BLaER1 (cell line): ENCODE results near the gene AAR2.

ENCODE experiments used
- H3K27ac ChIP-seq: shearing (Covaris generic); formaldehyde crosslinking; 2 replicates; pipeline ENCODE4 v1.8.1; 2022
- H3K27me3 ChIP-seq: shearing (Covaris generic); formaldehyde crosslinking; 2 replicates; pipeline ENCODE4 v1.8.1; 2022
- H3K36me3 ChIP-seq: shearing (Covaris generic); formaldehyde crosslinking; 2 replicates; pipeline ENCODE4 v1.8.1; 2022
- H3K4me1 ChIP-seq: shearing (Covaris generic); formaldehyde crosslinking; 2 replicates; pipeline ENCODE4 v1.8.1; 2022
- H3K4me2 ChIP-seq: shearing (Covaris generic); formaldehyde crosslinking; 2 replicates; pipeline ENCODE4 v1.8.1; 2022
- H3K4me3 ChIP-seq: shearing (Covaris generic); formaldehyde crosslinking; 2 replicates; pipeline ENCODE4 v1.8.1; 2022
- H3K9ac ChIP-seq: shearing (Covaris generic); formaldehyde crosslinking; 2 replicates; pipeline ENCODE4 v1.8.1; 2022
- H3K9me3 ChIP-seq: shearing (Covaris generic); formaldehyde crosslinking; 2 replicates; pipeline ENCODE4 v1.8.1; 2022
- H4K20me1 ChIP-seq: shearing (Covaris generic); formaldehyde crosslinking; 2 replicates; pipeline ENCODE4 v1.8.1; 2022
- Cebpa-rat ChIP-seq: shearing (Covaris generic); IDR thresholded peaks from 2 replicates; pipeline ENCODE4 v1.8.1; 2022

Gene AAR2

DNA sequence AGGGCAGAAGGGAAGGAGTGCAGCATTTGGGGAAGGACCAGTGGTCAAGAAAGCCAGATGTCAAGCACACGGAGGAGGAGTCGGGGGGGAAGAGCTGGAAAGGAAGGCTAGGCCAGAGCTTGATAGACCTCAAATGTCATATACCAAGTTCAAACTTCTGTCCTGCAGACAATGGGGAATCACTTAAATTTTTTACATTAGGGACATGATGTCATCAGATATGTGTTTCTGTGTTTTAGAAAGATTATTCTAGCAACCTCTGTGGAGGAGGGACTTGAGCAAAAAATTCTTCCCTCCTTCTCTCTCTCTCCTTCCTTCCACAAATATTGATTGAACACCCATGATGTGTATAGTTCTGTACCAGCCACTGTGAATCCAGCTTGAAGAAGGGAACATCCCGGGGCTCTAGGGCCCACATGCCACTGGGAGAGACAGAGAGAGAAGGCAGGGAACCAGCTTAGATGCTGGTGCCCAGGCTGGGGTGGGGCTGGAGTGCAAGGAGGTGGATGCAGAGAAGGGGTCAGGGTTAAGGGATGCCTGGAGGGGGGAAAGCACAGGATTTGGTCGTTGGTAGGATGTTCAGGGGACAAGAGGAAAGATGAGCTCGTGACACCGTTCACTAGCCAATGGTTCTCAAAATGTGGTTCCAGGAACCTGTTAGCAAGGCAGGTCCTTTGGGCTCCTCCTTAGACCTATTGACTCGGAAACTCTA, 19.8 kb upstream of the AAR2 start:
- no peak overlapping the region for H3K4me3 ChIP-seq
- H3K27ac ChIP-seq = no peak overlapping the region
- H3K36me3 ChIP-seq = no peaks in the 10 kb centered on the region; the same call in 1 of the 2 replicates
- no peak overlapping the region for H3K9ac ChIP-seq
- H3K4me1 ChIP-seq = no peaks in the 10 kb centered on the region
- no peaks in the 10 kb centered on the region for H4K20me1 ChIP-seq
- no peaks in the 10 kb centered on the region for H3K9me3 ChIP-seq
- H3K4me2 ChIP-seq = no peak overlapping the region
- H3K27me3 ChIP-seq = no peaks in the 10 kb centered on the region
- TF ChIP-seq Cebpa-rat = no peak

DNA sequence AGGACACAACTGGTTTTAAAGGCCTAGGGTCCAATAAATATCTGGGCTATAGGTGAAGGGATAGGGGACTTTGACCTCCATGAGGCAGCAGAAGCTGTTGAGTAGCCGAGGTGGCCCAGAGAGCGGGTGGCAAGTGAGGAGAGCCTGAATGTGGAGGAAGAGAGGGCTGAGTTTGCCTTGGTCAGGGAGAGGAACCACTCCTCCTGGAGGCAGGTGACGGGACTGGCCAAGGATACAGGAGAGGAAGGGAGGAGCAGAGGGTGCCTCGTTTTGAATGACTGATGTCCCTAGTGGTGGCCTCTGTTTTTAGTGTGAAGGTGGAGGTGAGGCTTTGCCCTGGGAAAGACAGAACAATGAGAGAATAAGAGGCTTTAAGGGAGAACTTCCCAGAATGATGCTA, 19.1 kb upstream of the AAR2 start:
- Histone ChIP-seq H3K9ac (no peak overlapping the region), H3K4me2 (no peak overlapping the region), H3K4me3 (no peak overlapping the region), H3K9me3 (no peaks in the 10 kb centered on the region), H3K36me3 (no peaks in the 10 kb centered on the region; the same call in 1 of the 2 replicates), H3K27ac (no peak overlapping the region), H4K20me1 (no peaks in the 10 kb centered on the region), H3K4me1 (no peaks in the 10 kb centered on the region), H3K27me3 (no peaks in the 10 kb centered on the region)
- no peak for TF ChIP-seq Cebpa-rat

- H3K9ac ChIP-seq = no peak overlapping the region
- H3K36me3 ChIP-seq = no peaks in the 10 kb centered on the region; the same call in 1 of the 2 replicates
- H3K4me2 ChIP-seq = no peak overlapping the region
- no peak overlapping the region for H3K27ac ChIP-seq
- no peaks in the 10 kb centered on the region for H3K27me3 ChIP-seq
- no peak for TF ChIP-seq Cebpa-rat
- H3K4me3 ChIP-seq = no peak overlapping the region
- no peaks in the 10 kb centered on the region for H3K4me1 ChIP-seq
- no peaks in the 10 kb centered on the region for H3K9me3 ChIP-seq
- H4K20me1 ChIP-seq = no peaks in the 10 kb centered on the region
Observed at GRCh38 chr20:36218380-36219064, 17.8 kb upstream of the AAR2 start.

DNA sequence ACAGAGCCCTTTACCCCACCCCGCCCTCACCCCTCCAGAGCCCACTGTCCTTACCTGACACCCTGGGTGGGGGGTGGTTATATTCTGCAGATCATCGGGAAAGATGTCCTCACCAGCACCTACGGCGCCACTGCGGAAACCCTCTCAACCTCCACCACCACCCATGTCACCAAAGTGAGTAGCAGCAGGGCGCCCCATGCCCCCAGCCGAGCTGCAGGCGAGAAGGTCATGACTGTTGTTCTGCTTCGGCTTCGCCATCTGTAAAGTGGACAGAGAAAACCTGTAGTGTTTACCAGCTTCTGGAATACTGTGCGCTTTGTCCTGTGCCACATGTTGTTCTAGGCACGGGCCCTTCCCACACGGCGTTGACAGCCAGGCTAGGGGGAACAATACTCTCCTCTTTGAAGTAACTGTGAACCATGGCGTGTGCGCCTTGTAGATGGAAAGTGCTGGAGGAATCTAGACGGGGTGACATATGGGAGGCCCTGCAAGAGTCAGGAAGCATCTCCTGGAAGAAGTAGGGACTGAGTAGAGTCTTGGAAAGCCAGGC, 16.5 kb upstream of the AAR2 start:
- H3K4me1 ChIP-seq = no peaks in the 10 kb centered on the region
- no peaks in the 10 kb centered on the region; the same call in 1 of the 2 replicates for H3K36me3 ChIP-seq
- H3K27ac ChIP-seq = no peak overlapping the region
- no peak overlapping the region for H3K4me2 ChIP-seq
- no peaks in the 10 kb centered on the region for H4K20me1 ChIP-seq
- H3K27me3 ChIP-seq = no peaks in the 10 kb centered on the region
- H3K9me3 ChIP-seq = no peaks in the 10 kb centered on the region
- no peak for TF ChIP-seq Cebpa-rat
- H3K4me3 ChIP-seq = no peak overlapping the region
- H3K9ac ChIP-seq = no peak overlapping the region

GRCh38 chr20:36225666-36226065, 10.6 kb upstream of the AAR2 start:
- no peak overlapping the region for H3K4me2 ChIP-seq
- TF ChIP-seq Cebpa-rat = no peak
- no peaks in the 10 kb centered on the region for H3K9me3 ChIP-seq

GRCh38 chr20:36228770-36229169, 7.5 kb upstream of the AAR2 start:
- Histone ChIP-seq H3K27me3 (no peaks in the 10 kb centered on the region), H3K4me3 (no peak overlapping the region), H3K9me3 (no peaks in the 10 kb centered on the region), H3K9ac (no peak overlapping the region), H3K4me1 (no peaks in the 10 kb centered on the region), H3K36me3 (no peaks in the 10 kb centered on the region), H4K20me1 (no peaks in the 10 kb centered on the region), H3K4me2 (no peak overlapping the region), H3K27ac (no peak overlapping the region)
- no peak for TF ChIP-seq Cebpa-rat

More at GRCh38 chr20:36225666-36226065, 10.6 kb upstream of the AAR2 start:
- Histone ChIP-seq H3K36me3 (no peaks in the 10 kb centered on the region), H3K9ac (no peak overlapping the region), H3K4me1 (no peaks in the 10 kb centered on the region), H3K27me3 (no peaks in the 10 kb centered on the region), H3K4me3 (no peak overlapping the region), H3K27ac (no peak overlapping the region), H4K20me1 (no peaks in the 10 kb centered on the region)

GRCh38 chr20:36230019-36230418, 6.3 kb upstream of the AAR2 start:
- H3K27me3 ChIP-seq = no peaks in the 10 kb centered on the region
- no peak overlapping the region for H3K4me2 ChIP-seq
- H3K9me3 ChIP-seq = no peaks in the 10 kb centered on the region
- H3K9ac ChIP-seq = no peak overlapping the region
- H3K36me3 ChIP-seq = no peaks in the 10 kb centered on the region
- no peaks in the 10 kb centered on the region for H4K20me1 ChIP-seq
- no peak for TF ChIP-seq Cebpa-rat
- no peak overlapping the region for H3K27ac ChIP-seq
- H3K4me1 ChIP-seq = no peaks in the 10 kb centered on the region
- no peak overlapping the region for H3K4me3 ChIP-seq

DNA sequence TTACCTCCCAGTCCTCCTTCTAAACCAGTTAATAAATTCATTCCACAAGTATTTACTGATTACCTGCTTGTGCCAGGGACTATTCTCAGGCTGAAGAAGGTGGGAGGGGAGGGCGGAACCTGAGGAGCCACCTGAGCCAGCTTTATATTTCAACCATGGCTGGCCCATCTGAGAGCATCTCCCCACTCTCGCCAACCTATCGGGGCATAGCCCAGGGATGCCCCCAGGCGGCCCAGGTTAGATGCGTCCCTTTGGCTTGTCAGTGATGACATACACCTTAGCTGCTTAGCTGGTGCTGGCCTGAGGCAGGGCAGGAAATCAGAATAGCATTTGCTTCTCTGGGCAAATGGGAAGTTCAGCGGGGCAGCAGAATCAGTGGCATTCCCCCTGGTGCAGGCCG, 4.9 kb upstream of the AAR2 start:
- Histone ChIP-seq H3K9me3 (no peaks in the 10 kb centered on the region), H3K36me3 (no peaks in the 10 kb centered on the region), H3K27ac (no peak overlapping the region), H3K27me3 (no peaks in the 10 kb centered on the region), H3K4me1 (peaks cover 6% of the 10 kb centered on the region), H3K4me2 (no peak overlapping the region), H3K9ac (no peak overlapping the region), H3K4me3 (no peak overlapping the region), H4K20me1 (no peaks in the 10 kb centered on the region)
- no peak for TF ChIP-seq Cebpa-rat

DNA sequence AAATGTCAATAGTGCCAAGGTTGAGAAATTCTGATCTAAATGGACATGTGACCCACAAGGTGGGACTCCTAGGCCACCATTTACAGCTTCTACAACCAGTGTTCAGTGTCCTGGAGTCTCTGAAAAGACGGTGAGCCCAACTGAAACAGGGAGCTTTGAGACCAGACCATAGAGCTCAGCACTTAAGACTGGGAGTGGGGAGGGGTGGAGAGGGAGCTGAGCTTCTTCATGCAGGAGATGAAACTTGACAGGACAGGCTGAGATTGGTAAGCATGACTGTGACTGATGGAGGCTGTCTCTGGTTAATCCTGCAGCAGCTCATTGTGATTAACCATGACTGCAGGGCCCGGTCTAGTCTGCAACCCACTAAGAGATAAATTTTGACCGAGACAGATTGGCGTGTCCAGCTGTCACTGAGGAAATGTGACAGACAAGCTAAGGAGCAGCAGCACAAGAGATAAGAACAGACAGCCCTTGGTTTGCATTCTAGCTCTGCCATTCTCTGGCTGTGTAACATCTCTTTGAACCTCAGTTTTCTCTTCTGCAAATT, 1.4 kb upstream of the AAR2 start:
- Histone ChIP-seq H3K4me1 (peaks cover 25% of the 10 kb centered on the region), H3K4me2 (no peak overlapping the region), H3K27me3 (no peaks in the 10 kb centered on the region), H4K20me1 (peaks cover 21% of the 10 kb centered on the region), H3K9ac (no peak overlapping the region), H3K36me3 (peaks cover 22% of the 10 kb centered on the region), H3K9me3 (no peaks in the 10 kb centered on the region), H3K4me3 (no peak overlapping the region), H3K27ac (no peak overlapping the region)
- TF ChIP-seq Cebpa-rat = no peak

- H3K4me2 ChIP-seq = peak overlapping the region; percentile 98
- TF ChIP-seq Cebpa-rat = no peak
- H3K36me3 ChIP-seq = peaks cover 39% of the 10 kb centered on the region
- H3K9me3 ChIP-seq = no peaks in the 10 kb centered on the region
- H3K27ac ChIP-seq = peak overlapping the region; percentile 94
- H3K4me1 ChIP-seq = peaks cover 25% of the 10 kb centered on the region
- peaks cover 37% of the 10 kb centered on the region for H4K20me1 ChIP-seq
- peak overlapping the region; percentile 86 for H3K4me3 ChIP-seq
- H3K27me3 ChIP-seq = no peaks in the 10 kb centered on the region
- peak overlapping the region; percentile 98 for H3K9ac ChIP-seq
Observed at GRCh38 chr20:36236786-36237121, 476 bp downstream of the AAR2 start.
